Measurements from ENCODE around the gene CISTR.
"Not testable (repeated sequence)": the region's sequence is repeated elsewhere in the genome, so short reads cannot be mapped to it uniquely, and the experiment has no call there.

The CISTR gene

DNA sequence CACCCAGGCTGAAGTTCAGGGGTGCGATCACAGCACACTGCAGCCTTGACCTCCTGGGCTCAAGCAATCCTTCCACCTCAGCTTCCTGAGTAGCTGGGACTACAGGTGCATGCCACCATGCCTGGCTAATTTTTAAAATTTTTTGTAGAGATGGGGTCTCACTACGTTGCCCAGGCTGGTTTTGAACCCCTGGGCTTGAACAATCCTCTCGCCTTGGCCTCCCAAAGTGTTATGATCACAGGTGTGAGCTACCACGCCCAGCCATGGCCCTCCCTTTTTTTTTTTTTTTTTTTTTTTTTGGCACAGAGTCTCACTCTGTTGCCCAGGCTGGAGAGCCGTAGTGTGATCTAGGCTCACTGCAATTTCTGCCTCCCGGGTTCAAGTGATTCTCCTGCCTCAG is 33.2 kb downstream of the CISTR start:
- DNase-seq (ENCODE audit: low spot score) = not testable (repeated sequence)

GRCh38 chr12:53717319-53717718 is 34.5 kb downstream of the CISTR start:
- no peak for DNase-seq (ENCODE audit: low spot score)

- DNase-seq (ENCODE audit: low spot score) = no peak
Measured at GRCh38 chr12:53714004-53714403, 37.8 kb downstream of the CISTR start.

DNA sequence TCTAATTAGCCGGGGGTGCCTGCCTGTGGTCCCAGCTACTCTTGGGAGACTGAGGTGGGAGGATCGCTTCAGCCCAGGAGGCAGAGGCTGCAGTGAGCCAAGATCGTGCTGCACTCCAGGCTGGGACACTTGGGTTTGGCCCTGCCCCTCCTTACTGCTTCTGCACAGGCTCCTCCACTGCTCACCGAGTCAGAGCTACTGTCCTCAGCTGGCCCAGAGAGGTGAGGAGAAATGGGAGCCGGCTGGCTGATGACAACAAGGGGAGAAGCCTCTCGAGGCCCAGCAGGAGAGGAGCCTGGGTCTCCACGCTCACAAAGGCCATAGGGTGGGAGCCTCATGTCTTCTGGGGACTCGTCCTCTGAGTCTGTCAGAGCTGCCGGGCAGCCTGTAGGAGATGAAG is 38.3 kb downstream of the CISTR start:
- DNase-seq (ENCODE audit: low spot score) = no peak

DNA sequence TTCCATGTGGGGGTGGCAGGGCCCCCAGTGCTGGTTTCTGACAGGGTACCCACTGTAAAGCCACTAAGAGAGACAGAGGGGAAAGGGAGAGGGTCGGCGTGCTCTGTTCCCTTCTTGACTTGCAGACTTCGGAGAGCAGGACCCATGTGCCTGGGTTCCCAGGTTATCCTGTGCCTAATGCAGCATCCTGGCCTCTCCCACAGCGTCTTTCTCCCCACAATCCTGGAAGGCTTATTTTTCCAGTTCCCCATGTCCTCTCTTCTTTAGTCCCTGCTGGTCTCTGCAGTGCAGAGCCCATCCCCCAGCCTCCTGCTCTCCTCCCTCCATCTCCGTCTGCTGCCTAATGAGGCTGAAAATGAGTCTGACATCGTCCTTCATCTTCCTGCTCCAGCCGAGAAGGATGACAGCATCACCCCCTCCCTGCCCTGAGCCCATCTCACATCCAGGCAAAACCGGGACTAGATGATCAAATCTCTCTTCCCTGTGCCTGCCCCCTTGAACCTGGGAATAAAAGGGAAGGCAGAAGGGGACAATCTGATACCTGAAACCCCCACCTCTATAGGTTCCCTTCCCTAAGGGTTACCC is 39.6 kb downstream of the CISTR start:
- DNase-seq (ENCODE audit: low spot score) = no peak

GRCh38 chr12:53710091-53710490 is 41.7 kb downstream of the CISTR start:
- DNase-seq (ENCODE audit: low spot score) = no peak

DNA sequence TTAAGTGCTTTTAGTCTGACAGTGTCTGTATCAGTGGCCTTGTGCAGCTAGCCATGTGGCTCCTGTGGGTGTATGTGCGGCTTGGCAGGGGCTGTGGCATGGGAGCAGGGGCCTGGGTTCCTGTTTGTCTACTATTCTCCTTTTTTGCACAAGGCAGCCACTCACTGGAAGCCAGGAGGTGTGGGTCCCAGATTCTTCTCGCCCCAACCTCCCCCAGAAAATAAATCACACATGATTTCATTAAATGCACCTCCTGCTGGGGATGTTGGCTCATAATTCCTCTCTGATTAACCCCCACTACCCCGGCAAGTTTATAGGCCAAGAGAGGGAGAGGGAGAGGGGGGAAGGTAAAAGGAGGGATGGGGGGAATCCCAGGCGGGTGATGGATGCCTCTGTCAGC is 42.1 kb downstream of the CISTR start:
- DNase-seq (ENCODE audit: low spot score) = no peak

GRCh38 chr12:53706080-53706479 is 45.7 kb downstream of the CISTR start:
- DNase-seq (ENCODE audit: low spot score) = no peak

DNA sequence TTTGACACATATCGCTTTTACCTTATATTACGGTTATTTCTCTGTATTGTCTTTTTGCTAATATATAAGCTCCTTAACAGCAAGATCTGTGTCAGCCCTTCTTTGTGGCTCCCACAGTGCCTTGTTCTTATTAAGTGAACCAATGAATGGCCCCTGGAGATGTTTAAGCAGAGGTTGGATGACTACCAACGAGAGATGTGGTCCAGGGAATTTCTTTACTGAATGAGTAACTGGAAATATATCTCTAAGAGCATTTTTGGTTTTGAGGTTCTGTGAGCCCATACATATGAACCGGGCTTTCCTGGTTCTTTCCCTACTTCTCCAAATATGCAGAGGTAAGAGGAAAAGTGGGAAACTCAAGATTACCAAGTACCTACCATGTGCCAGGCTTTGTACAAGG is 48.0 kb downstream of the CISTR start:
- DNase-seq (ENCODE audit: low spot score) = no peak

DNA sequence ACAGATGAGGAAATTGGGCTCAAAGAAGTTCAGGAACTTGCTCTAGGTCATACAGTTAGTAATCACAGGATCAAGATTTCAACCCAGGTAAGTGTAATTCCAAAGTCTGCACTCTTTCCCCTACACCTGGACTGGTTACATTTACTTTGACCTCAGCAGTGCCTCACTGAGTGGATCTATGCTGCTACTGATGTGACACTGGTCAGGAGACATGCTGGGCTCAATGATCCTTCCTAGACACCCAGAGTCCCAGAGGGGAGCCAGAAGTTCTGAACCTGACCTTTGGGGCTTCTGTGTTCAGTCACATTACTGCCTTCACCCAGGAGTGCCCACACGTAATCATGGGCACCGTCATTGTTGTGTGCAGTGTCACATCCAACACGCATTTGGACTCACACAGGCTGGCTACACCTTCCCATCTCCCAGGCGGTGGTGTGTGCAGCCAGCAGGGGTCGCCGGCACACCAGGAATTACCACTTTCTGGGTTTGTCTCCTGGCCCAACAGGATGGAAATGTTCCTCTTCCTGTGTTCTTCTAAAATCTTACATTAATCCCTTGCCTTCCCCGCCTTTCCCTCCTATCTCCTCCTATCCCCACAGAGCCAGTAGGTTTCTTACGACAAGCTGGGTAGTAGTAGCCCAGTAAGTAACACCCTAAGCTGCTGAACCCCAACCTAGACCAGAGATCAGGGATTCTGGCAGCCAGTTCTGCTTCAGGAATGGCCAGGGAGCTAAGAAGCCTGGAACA is 50.1 kb downstream of the CISTR start:
- peak; percentile 84 for DNase-seq (ENCODE audit: low spot score)

DNA sequence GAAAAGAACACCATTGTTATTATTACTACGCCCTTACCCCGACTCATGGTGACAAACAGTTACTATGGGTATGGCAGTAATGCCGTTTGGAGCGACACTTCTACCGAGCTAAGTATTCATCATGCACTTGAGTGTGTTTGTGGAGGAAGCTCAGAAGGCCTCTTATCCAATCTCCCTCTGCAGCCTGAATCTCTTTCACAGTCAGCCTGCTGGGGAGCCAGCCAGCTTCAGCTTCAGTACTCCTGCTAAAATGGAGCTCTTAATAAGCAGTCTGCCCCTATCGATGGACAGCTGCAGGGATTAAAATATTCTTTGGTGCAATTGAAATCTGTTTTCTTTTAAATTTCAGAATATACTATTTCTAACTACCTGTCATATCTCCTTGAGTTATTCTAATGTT is 51.2 kb downstream of the CISTR start:
- DNase-seq (ENCODE audit: low spot score) = no peak

GRCh38 chr12:53699678-53700025 is 52.1 kb downstream of the CISTR start:
- no peak for DNase-seq (ENCODE audit: low spot score)

GRCh38 chr12:53698948-53699677 is 52.7 kb downstream of the CISTR start:
- DNase-seq (ENCODE audit: low spot score) = no peak

DNA sequence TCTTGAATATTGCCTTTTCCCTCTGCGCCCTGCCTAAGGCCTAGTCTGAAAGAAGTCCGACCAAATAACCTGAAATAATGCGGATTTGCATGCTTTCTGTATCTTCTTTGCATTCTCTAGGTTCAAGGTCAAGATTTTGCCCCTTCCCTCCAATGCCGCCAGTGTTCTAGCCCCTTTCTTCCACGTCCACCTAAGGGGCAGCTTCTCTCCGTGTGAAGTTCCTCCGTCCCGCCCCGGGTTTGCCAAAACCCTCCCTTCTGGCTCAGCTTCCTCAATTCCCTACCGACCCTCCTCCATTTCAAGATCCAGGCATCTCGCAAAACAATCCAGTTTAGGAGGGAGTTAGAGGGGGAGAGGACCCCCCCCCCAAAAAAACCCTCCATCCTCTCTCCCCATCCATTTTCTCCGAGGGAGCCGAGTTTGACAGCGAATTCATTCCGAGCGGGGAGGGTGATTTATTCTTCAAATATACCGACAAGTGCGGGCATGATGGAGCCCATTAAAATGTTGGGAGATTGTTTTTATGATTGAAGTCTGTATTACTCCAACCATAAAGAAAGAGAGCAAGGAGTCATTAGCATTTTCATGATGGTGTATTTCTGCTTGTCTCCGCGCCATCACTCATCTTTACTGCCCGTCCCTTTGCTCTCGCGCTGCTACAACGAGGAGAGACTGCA is 55.0 kb downstream of the CISTR start:
- no peak for DNase-seq (ENCODE audit: low spot score)
